NB4 (cell line): ENCODE measurements around the gene CHDH.

Source experiments
- MYC ChIP-seq: IDR thresholded peaks from 2 replicates; pipeline ENCODE4 v1.6.1; 2011; ENCODE audit warnings: low read depth, low read length
- POLR2A ChIP-seq: IDR thresholded peaks from 2 replicates; pipeline ENCODE4 v1.6.1; 2011; ENCODE audit warnings: mild to moderate bottlenecking; ENCODE audit not compliant: insufficient read length; ENCODE audit errors: extremely low read depth
- TF ChIP-seq, protein P1 (sequence below): IDR thresholded peaks from one replicate; pipeline ENCODE4 v1.5.1; 2012; ENCODE audit warnings: low read depth, low read length
- TF ChIP-seq, protein P2 (sequence below): IDR thresholded peaks from 2 replicates; pipeline ENCODE4 v1.6.1; 2011; ENCODE audit warnings: low read depth, low read length

DNA sequence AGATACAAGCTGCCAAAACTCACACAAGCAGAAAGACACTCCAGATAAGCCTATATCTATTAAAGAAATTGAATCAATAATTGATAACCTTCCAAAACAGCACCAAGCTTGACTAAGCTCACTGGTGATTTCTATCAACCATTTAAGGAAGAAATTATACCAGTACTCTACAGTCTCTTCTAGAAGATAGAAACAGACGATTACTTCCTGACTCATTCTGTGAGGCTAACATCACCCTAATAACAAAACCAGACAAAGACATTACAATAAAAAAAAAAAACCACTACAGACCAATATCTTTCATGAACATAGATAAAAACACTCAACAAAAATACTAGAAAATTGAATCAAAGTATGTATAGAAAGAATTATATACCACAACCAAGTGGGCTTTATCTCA is 20.2 kb downstream of the CHDH start:
- TF ChIP-seq, protein P1, sequence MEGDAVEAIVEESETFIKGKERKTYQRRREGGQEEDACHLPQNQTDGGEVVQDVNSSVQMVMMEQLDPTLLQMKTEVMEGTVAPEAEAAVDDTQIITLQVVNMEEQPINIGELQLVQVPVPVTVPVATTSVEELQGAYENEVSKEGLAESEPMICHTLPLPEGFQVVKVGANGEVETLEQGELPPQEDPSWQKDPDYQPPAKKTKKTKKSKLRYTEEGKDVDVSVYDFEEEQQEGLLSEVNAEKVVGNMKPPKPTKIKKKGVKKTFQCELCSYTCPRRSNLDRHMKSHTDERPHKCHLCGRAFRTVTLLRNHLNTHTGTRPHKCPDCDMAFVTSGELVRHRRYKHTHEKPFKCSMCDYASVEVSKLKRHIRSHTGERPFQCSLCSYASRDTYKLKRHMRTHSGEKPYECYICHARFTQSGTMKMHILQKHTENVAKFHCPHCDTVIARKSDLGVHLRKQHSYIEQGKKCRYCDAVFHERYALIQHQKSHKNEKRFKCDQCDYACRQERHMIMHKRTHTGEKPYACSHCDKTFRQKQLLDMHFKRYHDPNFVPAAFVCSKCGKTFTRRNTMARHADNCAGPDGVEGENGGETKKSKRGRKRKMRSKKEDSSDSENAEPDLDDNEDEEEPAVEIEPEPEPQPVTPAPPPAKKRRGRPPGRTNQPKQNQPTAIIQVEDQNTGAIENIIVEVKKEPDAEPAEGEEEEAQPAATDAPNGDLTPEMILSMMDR = no peak
- TF ChIP-seq POLR2A (no peak), MYC (no peak)
- TF ChIP-seq, protein P2, sequence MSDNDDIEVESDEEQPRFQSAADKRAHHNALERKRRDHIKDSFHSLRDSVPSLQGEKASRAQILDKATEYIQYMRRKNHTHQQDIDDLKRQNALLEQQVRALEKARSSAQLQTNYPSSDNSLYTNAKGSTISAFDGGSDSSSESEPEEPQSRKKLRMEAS = no peak
